Occipital lobe (tissue), 2 donors: Measurements from ENCODE around the gene CHST15. TPM values are rescaled to one million over a fixed set of nuclear protein-coding genes. Genes with fewer than 3 reads are reported as not detected.

Experiments
- DNase-seq: peaks from one replicate; lab custom pipeline; 2025; lab: John Stamatoyannopoulos, UW
- total RNA-seq: library from RNA; depleted of rRNA; stranded (reverse); fragments of >200 nt; gene quantifications from one replicate; pipeline ENCODE4 v1.2.3, GENCODE V29; 2014

Gene CHST15
- total RNA-seq, 1 donor from 2014 or later: 58.6 TPM

DNA sequence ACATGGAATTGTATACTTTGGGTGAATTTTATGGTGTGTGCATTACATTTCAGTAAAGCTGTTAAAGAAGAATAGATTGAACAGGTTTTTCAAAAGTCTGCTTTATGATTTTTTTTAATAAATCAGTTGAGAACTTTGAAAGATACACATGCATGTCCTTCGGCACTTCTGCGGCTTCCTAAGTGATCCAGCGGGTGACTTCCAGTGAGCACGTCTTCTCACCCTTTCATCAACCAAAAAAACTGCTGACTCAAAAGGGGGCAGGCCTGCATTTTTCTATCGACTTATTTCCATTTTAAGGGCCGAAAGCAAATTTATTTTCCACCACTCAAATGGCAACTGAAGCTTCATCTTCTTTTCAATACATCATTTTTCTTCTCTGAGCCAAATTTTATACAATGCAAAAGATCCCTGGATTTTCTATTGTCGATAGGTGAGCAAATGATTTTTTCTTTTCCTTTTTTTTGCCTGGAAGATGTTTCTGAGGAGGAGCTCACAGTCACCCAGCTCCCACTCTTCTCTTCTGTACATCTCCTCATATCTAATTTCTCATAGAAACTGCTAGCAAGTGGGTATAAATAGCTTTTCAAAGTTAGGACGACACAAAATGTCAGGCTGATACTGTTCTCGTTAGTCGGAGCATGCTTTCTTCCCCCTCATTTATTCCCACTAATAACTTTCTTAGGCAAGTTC is 10.2 kb downstream of the CHST15 start:
- DNase-seq: no peak

DNA sequence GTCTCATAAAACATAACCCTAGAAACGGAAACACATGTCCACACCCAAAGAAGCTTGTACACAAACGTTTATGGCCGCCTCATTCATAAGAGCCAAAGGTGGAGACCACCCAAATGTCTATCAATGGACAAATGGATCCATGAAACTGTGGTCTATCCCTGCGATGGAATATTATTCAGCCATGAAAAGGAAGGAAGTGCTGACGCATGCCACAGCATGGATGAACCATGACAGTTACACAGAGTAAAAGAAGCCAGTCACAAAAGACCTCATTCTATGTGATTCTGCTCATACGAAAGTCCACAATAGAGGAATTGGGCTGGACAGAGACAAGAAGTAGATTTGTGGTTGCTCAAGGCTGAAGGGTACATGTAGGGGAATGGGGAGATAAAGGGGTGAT is 10.8 kb downstream of the CHST15 start:
- no peak for DNase-seq

DNA sequence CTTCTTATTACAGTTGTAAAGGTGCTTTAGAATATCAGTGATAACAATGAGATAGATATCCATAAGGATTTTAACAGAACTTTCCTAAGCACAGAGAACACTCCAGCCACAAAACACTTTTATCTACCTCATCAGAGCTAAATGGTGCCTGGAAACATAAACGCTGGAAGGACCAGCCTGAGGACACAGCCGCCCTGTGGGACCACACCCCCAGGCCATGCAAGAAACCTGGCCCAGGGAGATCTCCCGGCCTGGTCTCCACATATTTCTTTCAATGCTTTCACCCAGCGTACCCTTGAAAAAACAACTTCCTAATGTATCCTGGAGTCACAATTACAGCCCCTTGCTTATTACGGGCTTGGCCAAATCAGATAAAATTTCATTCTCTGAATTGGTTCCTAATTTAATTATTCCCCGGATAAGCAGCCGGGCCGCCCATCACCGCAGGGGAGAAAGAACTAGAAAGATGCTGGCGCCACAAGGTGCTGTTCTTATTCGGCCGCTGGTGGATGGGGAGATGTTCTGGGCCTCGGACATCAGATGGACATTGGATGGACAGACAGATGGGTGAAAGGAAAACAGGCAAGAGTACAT is 11.8 kb downstream of the CHST15 start:
- DNase-seq: no peak

DNA sequence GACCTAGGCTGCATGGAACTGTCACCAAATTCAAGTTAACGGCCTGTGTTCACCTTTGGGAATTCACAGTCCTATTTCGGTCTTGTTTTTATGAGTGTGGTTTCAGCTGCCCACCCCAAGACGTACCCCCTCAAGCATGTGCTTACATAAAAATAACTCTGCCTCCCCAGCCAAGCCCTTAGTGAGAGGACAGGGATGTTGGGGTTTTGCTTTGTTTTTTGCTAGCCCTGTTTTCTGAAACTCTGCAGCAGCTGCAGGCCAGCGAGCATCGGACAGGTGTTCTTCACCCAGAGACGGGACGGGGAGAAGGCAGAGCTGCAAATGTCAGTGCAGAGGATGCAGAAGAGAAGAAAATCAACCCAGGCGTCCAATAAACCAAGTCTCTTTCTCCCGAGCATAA is 13.5 kb downstream of the CHST15 start:
- no peak for DNase-seq

DNA sequence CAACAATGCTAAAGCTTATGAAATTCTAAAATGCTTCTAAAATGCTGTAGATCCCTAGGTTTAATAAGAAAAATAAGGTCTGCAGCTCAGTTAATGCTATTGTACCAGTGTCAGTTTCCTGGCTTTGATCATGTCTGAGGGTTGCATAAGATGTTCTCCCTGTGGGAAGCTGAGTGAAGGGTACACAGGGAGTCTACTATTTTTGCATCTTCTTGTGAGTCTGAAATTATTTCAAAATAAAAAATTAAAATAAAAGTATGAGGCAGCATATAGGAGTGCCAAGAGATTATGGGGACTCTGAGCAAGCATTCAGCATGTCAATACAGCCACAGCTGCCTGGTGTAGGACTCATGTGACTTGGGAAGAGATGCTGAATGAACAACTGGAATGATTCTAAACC is 14.7 kb downstream of the CHST15 start:
- no peak for DNase-seq

DNA sequence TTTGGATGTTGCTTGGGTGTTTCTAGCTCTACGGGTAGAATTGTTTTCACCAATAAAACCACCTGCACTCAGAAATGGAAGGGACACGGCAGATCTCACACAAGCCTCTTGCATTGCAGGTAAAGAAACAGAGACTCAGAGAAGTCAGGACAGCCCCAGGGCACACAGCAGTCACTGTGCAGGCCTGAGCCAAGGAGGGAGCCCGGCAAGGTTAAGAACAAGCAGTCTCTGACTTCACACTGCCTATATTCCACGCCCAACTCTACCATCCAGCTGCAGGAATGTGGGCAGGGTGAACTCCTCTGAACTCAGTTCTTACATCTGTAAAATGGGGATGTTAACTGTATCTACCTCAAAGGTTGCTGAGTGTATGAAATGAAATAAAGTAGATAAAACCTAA is 15.4 kb downstream of the CHST15 start:
- no peak for DNase-seq

DNA sequence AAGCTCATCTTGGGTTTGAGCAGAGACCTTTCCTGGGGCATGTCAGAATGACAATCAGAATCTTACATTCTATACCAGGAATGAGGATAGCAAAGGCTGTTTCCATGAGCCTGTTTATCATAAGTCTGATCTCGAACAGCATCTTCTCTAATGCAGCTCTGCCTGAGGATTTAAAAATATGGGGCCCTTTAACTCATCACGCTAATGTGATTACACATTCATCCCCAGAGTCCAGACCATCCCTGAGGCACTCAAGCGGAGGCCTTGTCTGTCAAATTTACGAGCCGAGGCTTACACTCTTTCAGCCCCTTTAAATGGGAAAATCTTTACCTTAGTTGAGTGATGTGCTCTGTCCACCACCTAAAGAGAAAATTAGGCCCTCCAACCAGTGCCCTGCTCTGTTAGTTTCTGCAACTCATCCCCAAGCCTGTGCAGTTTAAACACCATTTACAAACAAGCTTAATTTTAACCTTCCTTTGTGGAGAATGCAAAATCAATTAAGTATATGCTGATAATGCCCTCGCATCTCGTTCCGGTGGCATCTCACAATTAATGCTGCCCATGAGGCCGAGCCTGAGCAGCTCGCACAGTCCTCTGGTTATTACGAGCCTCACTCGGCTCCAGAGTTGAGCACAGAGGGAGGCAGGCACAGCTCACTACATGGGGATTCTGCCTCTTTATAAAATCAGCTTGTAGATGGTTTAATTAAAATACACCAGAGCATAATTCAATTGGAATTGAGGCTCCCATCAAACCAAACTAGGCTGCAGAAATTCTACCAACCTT is 16.0 kb downstream of the CHST15 start:
- no peak for DNase-seq

DNA sequence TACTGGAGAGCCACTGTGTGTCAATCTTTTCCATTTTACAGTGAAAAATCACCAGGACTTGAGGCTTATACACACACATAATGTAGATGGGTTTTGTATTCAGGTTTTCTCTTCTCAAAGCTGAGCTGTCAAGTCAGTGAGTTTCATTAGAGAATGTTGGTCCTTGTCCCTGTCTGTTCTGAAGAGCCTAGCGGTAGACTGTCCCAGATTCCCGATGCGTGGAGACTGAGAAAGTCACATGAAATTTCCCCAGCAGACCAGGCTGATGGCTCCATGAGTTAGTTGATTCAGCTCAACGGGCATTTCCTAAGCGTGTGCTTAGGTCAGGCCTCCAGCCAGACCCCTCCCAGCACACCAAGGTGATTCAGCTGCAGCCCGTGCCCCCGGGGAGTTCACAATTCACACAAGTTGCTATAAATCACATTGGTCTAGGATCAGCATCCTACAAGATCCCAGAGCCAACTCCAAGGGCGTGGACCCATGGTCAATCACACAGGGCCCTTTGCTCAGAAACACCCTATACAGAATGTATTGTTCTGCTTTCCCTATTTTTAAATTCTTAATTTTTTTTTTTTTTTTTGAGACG is 17.2 kb downstream of the CHST15 start:
- no peak for DNase-seq

DNA sequence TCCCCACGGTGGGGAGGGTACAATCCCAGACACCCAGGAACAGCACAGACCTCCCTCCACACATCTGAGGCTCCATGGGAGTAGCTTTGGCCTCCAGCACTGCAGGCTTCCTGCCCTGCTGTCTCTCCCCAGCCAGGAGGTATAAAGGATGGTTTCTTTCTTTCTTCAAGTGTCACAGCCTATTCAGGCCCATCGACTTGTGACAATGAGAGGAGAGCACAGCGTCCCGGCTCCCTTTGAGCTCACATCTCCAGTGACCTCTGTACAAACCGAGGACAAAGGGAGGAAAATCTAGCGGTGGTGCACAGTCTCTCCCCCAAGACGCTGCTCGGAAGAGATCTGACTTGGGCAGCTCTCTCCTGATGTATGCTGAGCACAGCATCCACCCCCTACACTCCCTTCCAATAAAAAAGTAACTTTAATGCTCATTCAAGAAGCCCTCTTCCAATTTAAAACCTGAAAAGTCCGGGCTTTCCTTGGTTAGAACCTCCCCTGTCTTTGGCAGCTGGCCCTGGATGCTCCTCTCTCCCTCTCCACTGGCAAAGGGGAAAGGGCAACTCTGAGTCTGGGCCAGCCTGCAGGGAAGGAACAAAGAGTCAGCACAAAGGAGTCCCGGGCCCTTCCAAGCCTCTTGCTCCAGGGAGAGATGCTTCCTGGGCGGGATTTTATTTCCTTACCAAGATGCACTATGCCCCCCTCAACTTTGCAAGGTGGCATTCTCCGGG is 18.0 kb downstream of the CHST15 start:
- DNase-seq: no peak

DNA sequence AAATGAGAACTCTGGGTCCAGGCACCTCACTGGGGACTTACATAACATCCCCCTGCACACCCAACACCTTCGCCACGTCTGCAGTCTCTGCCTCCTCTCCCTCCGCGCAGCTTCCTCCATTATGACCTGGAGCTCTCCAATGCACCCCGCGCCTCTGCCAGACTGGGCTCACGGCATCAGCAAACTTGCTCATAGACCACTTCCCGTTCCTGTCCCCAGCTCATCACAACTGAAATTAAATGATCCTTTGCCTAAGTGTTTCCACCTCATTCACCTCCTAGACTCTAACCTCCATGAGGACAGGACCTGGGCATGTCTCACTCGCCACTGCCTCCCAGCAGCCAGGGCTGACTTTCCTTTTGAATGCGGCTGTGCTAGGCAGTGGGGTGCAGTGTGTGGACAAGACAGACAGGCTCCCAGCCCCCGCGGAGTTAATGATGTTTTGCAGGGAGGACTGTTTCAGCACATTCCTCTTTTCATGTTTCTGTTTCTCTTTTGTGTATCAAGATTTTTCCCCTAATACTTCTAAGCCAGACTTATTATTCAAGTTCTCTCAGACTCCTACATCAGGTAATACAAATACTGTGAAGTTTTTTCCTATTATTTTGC is 18.8 kb downstream of the CHST15 start:
- DNase-seq: no peak

DNA sequence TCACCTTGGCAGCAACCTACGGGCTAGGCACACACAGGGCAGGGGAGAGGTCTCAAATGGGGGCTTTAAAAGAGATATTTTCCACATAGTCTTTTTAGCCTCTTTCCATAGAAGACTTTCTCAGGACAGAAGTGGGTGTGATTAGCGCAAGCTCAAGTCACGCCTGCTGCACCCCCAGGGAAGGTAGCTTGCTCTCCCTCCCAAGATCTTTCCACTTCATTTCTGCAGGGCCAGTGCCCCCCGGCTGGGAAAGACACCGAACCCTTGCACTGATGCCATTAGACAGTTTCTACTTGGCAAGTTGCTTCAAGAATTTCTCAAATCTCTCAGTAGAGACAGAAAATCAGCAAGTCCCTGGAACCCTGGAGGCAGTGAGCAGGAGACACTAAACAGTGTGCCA is 19.4 kb downstream of the CHST15 start:
- no peak for DNase-seq

DNA sequence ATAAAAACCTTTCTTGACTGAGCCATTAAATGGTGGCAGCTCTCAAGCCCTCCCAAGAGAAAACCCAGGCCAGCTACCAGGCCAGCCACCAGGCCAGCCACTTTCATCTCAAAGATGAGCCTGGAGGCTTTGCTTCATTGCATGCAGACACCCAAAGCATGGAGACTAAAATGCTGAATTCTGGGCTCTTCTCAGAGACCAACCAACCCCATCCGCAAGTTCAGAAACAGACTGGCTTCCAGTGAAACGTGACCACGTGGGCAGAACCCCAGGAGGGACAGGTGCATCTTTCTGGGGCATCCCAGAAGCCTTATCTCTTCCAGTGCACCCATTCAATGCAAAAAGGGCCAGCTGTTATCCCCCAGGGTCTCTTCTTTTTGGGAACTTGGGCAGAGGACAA is 20.9 kb downstream of the CHST15 start:
- DNase-seq: no peak

DNA sequence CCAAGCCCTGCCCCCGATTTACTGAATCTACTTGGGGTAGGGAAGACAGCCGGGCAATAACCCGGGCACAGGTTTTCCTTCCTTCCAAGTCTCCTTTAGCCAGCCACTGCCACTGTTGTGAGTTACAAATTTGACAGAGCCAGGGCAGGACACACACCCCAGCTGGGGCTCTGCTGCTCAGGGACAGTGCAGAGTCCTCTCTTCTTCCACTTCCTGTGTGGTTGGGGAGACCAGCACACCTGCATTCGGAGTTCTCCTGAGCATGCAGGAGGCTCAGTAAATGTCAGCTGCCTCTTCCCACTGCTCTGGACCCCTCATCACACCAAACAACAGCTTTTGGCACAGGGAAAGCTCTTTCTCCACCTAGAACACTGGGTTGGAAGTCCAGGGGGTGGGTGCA is 21.3 kb downstream of the CHST15 start:
- no peak for DNase-seq

DNA sequence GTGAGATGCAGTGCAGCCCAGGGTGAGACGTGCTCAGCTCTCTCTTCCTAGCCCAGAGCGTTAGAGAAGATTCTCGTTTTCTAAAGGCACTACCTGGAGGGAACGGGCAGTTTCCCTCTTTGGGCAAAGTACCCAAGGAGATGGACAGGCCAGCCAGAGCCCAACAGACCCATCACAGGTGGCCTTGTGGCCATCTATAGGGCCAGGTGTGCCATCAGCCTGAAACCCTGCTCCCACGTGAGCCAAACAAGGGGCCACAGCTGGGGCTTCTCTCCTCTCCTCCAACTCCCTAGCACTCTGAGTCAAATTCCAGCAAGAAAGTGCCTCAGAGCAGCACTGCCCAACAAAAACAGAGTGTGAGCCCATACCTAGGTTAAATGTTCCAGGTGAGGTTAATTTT is 22.3 kb downstream of the CHST15 start:
- DNase-seq: no peak

DNA sequence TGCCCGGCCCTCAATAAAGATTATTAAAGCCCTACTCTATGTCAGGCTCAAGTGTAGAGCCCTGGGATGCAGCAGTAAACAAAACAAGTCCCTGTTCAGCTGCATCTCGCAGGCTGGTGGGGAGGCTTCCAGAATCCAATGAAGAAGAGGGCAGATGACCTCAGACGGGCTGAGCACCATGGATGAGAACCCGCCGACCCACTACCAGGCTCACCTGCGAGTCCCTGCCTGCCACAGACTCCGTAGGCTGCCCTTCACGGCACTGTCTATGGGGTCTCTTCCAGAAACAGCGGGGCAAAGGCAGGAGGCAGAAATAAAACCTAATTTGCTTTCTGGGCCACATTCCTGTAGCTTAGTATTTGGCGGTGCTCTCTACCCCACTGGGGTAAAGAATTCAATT is 22.7 kb downstream of the CHST15 start:
- no peak for DNase-seq

DNA sequence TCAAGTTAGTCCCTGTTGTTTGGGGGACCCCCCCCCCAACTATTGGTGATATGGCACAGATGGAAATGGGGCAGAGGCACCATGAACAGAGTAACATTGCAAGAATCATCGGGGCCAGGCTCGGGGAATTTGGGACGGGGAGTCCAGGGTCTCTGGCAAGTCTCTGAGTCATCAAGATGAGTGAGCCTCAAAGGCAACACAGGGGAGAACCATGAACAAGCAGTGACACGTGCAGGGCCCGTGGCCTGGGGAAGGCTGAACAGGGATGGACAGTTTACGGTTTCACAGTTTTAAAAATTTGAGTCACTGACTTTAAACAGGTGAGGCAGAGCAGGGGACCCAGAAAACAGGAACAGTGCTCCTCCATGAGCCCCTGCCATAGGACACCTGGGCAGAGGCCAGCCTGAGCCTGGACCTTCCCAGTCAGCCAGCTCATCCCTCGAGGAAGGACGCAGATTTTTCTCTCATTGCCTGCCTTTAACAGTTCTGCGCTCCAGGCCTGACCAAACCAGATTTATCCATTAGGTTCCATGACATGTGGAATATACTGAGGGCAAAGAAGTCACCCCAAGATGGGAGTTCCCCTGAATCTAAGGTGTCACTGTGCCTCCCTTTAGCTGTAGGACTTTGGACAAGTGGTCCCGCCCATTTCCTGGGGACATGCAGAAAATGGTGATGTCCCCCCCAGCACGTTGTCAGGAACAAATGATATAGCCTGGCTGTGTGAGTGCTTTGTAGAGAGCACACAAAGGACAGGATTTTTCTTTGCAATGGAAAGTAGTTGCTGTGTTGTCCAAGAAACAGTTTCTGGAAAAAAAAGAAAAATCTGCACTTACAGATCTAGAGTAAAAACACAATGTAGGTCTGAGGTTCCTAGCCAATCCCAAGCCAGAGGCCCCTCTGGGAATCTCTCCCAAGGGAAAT is 23.8 kb downstream of the CHST15 start:
- DNase-seq: no peak

DNA sequence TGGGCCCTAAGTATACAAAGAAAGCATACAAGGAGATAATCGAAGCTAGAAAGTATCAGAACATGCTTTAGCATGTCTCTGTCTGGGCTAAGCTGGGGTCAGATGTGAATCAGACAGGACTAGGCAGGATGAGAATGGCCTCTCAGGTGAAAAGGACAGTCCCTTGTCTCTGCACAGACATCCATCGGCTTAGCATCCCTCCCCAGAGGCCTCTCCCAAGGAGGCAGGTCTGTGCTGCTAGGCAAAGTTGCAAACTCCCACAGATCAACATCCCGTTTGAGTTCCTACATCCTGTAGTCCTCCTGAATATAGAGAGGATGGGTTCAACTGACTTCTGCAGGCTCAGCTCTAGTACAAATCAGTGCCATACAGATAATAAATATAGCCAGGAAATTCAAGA is 24.5 kb downstream of the CHST15 start:
- no peak for DNase-seq

DNA sequence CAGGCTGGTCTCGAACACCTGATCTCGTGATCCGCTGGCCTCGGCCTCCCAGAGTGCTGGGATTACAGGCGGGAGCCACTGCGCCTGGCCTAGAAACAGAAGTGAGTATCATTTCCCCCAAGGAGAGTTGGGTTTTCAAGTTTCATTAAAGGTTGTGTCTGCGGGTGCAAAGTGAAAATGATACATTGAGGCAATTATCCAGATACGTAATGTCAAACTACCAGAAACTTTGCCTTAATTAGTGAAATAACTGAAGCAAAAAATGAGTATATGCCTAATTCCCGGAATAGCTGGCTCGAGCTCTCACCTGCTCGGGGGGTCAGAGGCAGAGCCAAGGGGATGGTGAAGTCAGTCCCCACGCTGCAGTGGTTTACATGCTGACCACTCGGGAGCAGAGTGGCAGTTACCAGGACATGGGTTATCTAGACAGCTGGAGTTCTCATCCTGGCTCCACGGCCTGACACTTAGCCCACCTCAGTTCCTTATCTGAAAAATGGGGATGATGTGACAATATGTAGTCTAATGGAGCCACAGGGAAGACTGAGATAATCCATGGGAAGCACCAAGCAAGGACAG is 25.5 kb downstream of the CHST15 start:
- no peak for DNase-seq

DNA sequence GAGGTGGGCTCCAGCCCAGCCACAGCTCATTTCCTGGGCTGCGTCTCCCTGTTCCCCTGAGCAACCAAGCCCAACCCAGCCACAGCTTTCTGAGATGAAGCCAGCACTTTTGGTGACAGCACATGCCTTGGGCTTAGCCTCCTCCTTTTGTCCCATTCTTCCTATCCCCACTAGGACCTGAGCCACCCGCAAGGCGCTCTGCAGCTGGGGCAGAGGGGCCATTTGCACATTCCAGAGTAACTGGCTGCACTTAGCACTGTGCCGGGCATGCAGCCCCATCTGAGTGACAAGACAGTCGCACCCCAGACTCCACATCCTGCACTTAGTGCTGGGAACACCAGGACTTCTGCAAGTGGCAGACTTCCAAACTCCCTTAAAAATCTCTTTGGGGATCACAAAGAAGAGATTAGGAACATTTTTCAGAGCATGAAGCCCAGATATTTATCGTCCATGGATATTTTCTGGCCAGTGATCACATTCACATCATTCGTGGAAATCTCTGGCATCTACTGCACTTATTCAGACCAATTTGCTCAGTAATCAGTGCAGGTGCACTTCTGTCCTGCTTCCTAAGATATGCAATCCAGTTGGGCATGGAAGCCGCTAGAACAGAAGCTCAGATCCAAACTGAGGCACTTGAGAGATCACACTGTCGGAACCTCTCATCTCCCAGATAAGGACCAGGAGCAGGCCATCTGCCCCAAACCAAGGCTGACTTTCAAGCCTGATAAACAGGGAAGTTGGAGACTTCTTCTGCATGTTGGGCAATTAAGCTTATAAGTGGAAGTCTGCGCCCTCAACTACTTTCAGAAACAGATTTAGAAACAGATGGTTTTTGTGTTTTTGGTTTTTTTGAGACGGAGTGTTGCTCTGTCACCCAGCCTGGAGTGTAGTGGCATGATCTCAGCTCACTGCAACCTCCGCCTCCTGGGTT is 26.4 kb downstream of the CHST15 start:
- DNase-seq: no peak
